GM23338 (cell line): ENCODE measurements around the gene COL4A1.

Source experiments
- EZH2 ChIP-seq: fragments of 200-600 bp; sonication (generic); IDR thresholded peaks from one replicate; pipeline ENCODE4 v1.8.0; 2017; ENCODE audit warnings: antibody characterized with exemption, mild to moderate bottlenecking, low read depth; ENCODE audit not compliant: unreplicated experiment
- POLR2AphosphoS5 ChIP-seq: IDR thresholded peaks from 2 replicates; pipeline ENCODE4 v1.6.1; 2016; ENCODE audit warnings: antibody characterized with exemption, low read depth
- REST ChIP-seq: IDR thresholded peaks from one replicate; pipeline ENCODE4 v1.6.1; 2018; ENCODE audit warnings: antibody characterized with exemption; ENCODE audit not compliant: unreplicated experiment
- TF ChIP-seq, protein P1 (sequence below), 2 experiments: fragments of 200-600 bp in 1 of 2; sonication (generic) in 1 of 2; conservative IDR thresholded peaks; 2 replicates each; pipeline versions ENCODE4 v1.5.1 to v1.6.1; 2016 to 2017; ENCODE audit warnings: antibody characterized with exemption in 2 of 2, low read depth in 2 of 2, mild to moderate bottlenecking in 2 of 2, moderate library complexity in 1 of 2

- TF ChIP-seq REST (no peak), POLR2AphosphoS5 (no peak), EZH2 (no peak)
- TF ChIP-seq, protein P1, sequence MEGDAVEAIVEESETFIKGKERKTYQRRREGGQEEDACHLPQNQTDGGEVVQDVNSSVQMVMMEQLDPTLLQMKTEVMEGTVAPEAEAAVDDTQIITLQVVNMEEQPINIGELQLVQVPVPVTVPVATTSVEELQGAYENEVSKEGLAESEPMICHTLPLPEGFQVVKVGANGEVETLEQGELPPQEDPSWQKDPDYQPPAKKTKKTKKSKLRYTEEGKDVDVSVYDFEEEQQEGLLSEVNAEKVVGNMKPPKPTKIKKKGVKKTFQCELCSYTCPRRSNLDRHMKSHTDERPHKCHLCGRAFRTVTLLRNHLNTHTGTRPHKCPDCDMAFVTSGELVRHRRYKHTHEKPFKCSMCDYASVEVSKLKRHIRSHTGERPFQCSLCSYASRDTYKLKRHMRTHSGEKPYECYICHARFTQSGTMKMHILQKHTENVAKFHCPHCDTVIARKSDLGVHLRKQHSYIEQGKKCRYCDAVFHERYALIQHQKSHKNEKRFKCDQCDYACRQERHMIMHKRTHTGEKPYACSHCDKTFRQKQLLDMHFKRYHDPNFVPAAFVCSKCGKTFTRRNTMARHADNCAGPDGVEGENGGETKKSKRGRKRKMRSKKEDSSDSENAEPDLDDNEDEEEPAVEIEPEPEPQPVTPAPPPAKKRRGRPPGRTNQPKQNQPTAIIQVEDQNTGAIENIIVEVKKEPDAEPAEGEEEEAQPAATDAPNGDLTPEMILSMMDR (conservative IDR thresholded peaks at IDR 0.05; ENCODE audit: low read depth in 2 of 2), result no peak
Observed at GRCh38 chr13:110208116-110208515, 98.8 kb downstream of the COL4A1 start.
